GM19239 (cell line): ENCODE results near the gene MYO1B.

Experiments used
- DNase-seq: peaks from one replicate; pipeline ENCODE4 v3.0.0; 2011; ENCODE audit warnings: low spot score; ENCODE audit not compliant: insufficient read length
- FAIRE-seq: peaks from 2 replicates; lab custom pipeline; 2011; peaks lifted over from hg19 to GRCh38; lab: Jason Lieb, UNC

MYO1B gene

DNA sequence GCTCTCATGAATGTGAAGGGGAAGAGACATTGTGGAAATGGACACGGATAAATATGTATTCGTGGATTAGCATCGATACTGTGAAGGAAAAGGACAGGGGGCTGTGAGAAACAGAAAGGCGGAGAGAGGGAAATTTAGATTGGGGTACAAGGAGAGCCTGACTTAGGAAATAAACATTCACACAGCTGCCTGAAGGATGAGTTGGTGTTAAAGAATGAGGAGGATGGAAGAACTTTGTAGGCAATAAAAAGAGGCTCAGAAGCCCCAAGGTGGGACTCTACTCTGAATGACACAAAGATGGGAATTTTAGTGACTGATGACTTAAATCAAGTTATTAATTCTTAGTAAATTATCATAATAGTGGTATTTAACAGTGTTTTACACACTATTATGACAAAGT lies 10.1 kb downstream of the MYO1B start:
- FAIRE-seq (no peak), DNase-seq (no peak)

DNA sequence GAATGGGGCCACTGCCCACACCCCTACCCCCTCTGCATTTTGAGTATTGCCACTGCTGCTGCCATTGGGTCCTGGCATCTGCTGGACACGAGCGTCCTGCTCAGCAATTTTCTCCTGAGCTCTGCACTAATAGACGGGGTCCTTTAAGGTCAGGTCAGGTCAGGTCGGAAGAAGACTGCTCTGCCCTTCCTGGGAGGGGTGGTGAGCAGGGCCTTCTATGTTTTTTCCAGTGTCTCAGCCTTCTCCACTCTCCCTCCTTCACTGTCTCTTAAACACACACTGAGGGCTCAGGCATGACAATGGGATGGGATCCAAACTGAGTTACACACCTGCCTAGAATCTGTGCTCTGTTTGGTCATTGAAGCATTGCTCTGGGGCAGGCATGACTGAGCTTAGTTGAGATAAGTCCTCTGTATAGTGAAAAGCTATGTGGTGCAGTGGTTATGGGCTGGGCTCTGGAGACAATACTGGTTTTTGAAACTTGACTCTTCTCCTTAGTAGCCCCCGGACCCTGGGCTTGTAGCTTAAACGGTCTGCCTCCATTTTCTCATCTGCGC lies 10.6 kb downstream of the MYO1B start:
- DNase-seq, result no peak
- no peak for FAIRE-seq

DNA sequence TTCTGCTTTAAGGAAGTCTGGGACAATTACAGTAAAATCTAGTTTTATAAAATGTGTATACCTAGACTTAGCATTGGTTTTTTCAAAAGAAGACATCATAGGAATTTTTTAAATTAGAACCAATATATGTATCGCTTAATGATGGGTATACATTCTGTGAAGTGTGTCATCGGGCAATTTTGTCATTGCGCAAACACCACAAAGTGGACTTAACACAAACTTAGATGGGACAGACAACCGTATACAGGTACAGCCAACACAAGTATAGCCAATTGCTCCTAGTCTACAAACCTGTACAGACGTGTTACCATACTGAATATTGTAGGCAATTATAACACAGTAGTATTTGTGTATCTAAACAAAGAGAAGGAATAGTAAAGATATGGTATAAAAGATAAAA lies 12.7 kb downstream of the MYO1B start:
- FAIRE-seq, result no peak

DNA sequence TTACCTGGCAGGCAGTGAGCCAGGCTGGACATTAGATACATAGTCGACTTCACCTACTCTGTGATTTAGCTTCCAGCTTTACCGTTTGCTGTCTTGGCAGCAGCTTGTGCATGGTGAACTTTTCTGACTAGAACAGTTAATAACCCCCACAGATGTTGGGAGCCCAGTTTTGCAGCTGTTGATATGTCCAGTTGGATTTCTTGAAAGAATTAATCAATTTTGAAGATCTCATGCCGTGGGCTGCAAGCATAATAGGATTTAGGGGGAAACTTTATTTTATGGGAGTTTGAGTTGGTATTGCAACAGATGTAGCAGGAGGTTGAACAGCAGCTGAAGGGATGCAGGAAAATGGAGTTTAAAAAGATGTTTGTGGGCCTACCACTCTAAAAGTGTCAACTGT lies 13.8 kb downstream of the MYO1B start:
- no peak for FAIRE-seq
- no peak for DNase-seq

More for the DNA sequence above, 12.7 kb downstream of the MYO1B start:
- no peak for DNase-seq

DNA sequence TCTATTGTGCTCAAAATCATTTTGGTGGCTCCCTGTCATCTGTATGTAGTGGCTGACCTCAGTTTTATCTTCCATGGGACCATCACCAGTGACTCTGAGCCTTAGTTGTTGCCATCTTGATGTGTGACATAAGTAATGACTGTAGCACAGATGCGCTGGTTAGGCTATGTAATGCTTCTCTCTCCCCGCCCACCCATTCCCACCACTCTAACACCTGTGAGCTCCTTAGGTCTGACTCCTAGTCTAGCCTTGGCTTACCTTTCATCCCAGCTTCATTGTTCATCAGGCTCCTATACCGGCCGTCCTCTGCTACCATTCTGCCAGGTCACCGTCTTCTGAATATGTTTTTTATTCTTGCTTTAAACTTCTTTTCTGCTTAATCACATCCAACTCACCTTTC lies 17.2 kb downstream of the MYO1B start:
- FAIRE-seq (no peak), DNase-seq (no peak)

DNA sequence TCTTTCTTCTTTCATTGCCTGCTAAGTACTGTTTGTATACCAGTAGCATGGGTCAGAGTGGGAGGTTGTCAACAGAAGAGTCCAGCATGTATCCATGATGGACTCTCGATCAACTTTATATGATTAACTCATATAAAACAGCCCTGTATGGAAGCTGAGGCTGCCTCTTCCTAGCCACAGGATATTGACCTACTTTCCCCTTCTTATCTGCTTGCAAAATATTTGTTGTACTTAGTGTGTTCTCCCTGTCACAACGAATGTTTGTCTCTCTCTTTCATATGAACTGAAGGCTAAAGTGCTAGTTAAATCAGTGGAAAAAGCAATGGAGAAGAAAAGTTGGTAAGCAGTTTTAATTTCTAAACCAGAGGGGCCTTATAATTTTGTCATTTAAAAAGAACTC lies 17.8 kb downstream of the MYO1B start:
- FAIRE-seq, result no peak
- DNase-seq, result no peak

DNA sequence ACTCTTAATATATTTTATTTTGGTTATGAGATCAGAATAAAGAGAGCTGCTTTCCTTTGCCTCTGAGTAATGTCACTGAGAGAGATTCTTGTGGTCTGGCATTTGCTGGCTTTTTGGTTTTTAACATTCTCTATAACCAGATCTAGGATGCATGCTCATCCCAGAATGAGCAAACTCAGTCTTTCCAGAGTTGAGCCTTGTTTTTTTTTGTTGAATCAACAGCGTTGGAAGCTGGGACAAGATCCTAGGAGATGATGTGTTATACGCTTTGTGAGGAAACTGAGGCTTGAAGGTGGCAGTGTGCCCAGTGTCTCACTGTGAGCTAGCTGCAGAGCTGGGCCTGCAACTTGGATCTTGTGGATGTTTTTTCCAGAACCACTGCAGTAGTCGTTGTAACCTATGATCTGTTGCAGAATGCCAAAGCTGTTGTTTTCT lies 19.5 kb downstream of the MYO1B start:
- FAIRE-seq (no peak), DNase-seq (no peak)

DNA sequence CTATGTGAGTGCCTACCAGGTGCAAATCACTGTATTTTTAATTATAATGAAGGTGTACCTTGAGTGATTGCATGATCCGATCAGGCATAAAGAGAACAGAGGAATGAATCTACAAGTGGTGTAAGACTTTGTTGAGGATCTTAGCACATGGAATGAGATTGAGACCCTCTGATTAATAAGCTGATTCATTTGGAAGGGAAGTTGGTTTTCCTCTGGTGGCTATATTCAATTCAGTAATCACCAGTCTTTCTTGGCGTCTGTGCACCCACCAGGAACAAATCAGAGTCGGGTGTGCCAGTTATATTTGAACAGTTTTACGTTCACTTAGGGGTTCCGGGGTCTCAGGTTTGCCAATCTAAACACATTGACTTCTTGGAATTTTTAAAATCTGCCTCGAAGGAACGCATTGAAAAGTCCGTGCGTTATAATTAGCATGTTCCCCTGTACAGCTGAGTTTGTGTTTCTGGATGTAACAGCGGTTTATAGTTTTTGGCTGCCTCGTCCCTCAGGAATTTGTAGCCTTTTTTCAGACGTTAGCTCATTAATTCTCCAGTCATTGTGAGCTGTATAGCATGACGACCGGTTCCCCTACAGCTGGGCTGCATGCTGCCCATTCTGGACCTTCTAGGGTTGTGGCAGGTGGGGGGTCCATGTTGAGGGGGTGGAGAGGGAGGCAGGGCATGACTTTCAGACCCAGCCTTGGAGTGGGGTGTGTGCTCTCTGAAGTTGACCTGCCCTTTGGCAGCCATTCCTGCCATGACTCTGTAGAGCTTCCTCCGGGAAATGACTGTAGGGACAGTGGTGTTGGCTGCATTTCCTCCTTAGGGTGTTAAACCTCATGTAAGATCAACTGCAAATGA lies 20.3 kb downstream of the MYO1B start:
- FAIRE-seq (no peak), DNase-seq (no peak)

DNA sequence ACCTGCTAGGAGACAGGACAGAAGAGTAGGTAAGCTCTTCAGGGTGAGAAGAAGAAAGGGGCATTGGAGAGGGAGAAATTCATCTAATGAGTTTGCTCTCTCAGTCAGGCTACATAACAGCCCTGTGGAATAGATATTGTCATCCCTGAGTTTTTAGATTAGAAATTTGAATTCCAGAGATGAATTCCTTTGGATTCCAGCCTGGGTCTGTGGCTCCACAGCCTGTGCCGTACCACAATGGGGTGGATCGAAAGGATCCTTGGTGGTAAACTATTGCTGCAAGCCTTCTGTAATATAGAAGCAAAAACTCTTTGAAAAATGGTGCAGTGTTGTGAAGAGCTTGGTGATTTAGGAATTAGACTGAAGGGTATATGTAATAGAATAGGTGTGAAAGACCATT lies 21.0 kb downstream of the MYO1B start:
- FAIRE-seq, result peak; percentile 54
- no peak for DNase-seq

DNA sequence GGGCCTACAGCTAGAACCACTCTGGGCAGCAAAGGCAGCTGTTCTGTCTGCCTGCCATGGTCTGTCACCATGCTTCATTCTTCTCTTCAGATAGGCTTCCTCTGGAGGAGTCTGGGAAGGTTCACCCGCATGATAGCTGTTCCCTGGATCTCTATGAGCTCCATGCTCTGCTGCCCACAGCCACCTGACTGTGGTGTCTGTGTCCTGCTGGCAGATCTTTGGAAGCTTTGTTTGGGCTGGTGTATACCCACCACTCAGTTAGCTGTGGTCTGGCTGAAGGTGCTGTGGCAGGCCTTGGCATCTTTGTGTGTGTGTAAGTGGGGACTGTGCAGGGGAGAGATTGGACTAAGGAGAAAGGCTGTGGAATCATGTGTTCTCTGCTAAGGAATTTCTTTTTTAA lies 23.4 kb downstream of the MYO1B start:
- DNase-seq (no peak), FAIRE-seq (no peak)

DNA sequence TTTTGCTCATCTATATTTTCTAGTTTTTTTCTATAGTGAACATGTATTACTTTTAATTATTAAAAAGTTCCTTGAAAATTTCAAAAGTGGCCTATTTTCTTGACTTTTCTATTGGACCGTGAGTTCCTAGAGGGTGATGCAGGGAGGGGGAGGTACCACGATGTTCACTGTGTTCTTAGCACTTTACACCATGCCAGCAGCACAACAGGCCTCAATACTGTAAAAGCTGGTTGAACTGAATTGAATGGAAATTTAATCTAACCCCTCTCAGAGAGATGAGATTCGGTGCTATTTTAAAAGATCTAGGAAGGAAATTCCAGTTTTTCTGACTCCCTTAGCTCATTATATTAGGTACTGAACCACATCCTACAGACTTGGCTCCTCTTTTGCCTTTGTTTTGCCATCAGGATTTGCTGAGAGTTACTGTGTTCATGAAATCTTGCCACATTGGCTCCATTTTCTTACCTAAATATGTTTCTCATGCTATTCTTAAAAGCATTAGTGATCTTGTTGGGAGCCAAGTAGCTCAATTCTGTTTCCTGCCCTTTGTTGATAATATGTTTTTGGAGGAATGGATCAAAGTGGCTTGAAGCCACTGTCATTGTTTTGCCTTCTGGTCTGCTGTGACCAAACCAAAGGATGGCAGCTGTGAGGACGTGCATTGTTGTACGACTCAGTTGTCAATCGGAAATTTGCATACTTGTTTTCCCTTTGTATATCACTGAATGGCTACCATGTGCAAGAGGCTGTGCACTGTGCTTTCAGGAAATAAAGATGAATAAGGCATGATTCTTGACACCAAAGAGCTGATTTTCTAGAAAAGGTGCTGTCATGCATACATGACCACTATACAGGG lies 25.3 kb downstream of the MYO1B start:
- no peak for DNase-seq
- no peak for FAIRE-seq

DNA sequence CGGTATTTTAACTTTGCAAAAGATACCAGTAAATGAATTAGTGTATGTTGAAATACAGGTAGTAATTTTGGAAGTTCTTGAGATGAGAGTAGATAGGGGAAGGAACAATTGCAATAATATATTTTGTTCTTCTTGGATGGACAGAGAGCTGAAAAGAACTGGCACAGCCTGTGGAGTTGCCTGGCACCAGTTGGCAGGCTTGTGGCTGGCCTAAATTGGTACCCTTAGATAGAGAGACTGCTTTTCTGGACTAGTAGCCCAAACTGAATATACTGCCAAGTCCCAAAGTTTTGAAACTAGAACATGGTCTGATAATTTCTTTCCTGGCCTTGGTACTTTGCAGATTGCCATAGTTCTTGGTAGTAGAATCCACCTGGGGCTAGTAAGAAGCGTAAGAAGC lies 26.9 kb downstream of the MYO1B start:
- no peak for FAIRE-seq
- DNase-seq, result no peak

DNA sequence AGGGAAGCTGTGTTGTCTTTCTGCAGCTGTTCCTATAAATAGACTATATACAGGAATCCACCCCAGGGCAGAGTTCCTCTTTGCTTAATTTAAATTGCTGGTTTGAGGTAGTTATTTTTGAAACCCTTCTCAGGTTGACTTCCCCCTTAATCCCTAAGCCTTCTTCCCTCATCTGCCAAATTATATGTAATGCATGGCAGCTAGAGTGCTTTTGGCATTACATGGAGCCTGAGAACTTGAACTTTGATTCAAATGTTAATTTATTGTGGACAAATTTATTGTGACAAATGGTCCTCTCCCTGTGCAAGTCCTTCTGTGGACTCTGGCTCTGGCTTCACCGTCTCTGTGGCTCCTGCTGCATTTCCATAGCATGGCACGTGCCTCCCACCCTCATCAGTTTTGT lies 29.2 kb downstream of the MYO1B start:
- DNase-seq, result no peak

DNA sequence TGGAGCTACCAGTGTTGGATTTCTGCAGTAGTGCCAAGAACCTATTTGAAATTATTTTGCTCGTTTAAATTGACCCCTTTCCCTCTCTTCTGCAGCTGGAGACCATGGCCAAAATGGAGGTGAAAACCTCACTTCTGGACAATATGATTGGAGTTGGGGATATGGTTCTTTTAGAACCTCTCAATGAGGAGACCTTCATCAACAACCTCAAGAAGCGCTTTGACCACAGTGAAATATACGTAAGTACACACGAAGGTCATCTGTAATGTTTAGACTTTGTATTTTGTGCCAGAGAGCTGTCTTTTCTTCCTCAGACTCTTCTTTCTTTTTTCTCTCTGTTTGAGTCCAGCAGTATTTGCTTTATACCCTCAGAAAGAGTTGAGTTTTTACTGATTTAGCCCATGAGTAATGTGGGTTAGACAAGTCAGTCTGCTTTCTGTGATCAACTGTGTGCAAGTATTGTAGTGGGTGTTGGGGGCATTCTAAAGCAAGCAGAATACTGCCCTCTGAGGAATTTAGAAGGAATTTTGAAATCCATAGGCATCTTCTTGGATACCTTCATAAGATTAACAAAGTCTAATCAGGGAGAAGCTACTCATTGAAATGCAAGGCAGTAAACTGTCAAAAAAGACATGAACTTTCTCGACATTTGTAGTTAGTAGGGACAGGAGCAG lies 31.7 kb downstream of the MYO1B start:
- DNase-seq (no peak), FAIRE-seq (no peak)

More for the DNA sequence above, 29.2 kb downstream of the MYO1B start:
- no peak for FAIRE-seq

DNA sequence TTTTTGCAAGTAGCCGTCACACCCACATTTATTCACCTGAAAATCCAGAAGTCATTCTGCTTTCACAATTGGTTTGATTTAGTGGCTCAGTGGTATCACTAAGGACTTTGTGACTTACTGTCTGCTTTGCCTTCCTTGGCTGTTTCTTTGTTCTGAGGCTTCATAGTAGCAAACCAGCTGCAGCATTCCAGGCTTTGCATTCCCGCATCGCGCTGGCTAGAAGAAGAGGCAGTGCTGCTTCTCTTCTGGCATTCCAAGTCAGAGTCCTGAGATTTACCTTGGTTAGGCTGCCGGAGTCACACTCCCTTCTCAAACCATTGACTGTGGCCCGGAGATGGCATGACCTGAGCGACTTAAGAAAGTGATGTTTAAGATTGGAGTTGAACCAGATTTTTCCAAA lies 35.1 kb downstream of the MYO1B start:
- DNase-seq, result no peak
- FAIRE-seq, result no peak

DNA sequence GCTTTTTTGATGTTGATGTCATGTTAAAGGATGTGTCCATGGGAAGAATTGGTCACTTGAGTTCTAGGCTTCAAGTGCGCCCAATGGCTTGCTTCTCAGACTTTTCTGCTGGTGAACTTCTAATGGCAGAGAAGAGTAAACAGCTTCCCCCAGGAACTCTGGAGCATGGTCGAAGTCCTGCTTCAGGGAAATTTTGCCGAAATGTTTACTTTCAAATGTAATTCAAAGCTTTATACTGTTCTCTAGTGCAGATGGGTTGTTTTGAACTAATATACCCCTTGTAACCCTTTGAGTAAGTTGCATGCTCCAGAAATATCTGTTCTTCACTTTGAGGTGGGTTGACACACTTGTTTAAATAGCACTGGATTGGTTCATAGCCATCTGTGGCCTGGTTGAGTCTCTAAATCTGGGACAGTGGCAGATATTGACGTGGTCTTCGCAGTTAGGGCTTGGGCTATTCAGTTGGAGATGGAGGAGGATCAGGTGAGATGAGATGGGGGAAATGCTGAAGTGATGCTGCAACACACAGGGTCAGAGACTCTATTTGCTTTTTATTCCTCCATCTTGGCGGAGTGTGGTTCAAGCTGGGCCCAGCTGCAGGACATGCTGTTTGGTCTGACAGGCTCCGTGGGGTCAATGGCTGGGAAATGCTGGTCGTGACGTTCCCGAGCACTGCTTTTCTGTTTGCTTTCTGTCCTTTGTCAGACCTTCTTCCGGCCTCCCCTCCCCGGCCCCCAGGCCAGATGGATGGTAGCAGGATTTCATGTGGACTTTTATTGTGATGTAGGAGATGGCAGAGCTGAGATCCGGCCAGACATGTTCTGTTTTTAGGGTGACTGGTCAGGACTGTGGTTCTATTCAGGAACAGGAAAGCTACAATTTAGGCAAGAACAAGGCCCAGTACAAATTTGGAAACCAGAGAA lies 35.9 kb downstream of the MYO1B start:
- FAIRE-seq (no peak), DNase-seq (no peak)

DNA sequence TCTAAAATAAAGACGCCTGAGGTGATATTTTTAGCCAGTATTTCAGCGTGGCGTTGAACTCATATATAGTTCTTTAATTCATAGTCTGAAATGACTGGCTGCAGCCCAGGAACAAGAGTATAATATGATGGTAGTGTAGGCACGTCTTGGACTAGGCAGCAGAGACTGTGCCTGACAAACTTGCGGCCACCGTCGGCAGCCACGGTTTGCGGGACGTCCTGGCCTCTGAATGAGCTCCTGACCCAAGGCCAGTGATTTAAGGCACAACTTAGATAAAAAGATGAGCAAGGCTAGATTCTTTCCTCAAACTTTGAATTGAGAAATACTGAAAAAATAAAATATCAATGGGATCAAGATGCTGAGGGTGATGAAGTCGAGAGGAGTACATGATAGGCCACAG lies 40.0 kb downstream of the MYO1B start:
- DNase-seq (no peak), FAIRE-seq (no peak)

DNA sequence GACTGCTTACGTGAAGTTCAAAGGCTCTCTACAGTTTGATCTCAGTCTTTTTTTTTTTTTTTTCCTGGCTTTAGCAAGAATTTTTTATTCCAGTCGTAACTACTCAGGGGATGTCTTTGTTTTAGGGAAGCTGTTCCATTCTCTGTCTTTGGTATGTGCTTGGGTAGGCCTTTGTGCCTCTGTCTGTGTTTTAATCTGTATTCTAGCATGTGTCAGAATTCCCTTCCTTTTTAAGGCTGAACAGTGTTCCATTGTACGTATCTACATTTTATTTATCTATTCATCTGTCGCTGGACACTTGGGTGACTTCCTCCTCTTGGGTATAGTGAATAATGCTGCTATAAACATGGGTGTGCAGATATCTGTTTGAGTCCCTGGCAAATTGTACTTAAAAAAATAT lies 42.6 kb downstream of the MYO1B start:
- DNase-seq (no peak), FAIRE-seq (no peak)

DNA sequence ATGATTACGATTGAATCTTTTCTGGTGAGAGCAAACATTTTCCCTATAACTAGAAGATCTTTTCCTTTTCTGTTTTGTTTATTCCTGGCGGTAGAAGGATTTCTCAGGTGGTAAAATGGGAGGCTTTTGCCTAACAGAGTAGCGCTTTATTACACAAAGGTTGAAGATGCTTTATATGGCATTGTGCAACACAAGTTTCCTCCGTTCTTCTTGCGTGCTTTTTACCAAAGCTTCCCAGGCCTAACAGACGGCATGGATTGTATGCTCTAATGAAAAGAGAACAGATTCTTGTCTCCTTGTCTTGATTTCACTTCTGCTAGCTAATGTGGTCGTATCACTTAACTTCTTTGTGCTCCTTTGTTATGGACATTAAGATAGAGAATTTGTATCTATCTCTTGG lies 43.8 kb downstream of the MYO1B start:
- DNase-seq (no peak), FAIRE-seq (no peak)

DNA sequence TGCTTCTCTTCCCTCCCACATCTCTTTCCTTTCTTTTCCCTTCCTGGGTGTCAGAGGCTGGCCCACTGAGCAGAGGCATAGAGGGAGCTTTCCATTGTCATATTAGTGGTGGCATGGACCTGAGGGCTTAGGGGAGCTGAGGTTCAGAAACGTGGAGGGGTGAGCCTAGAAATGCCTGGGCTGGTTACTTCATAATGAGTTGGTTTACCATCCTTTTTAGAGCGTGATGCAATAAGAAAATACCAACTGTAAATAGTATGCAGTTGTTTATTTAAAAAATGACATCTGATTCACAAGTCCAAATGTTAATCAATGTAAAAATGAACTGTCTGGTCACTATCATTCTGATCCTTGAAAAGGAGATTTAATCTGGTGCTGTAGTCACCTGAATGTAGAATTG lies 46.3 kb downstream of the MYO1B start:
- FAIRE-seq (no peak), DNase-seq (no peak)
